ENCODE measurements around the gene TMEM156. TPM values are rescaled to one million over a fixed set of nuclear protein-coding genes. Genes with fewer than 3 reads are reported as not detected.
A peak's percentile ranks its signal among the peaks of the same experiment; 100 is the strongest.

The TMEM156 gene
- total and polyA plus RNA-seq, 12 donors: 0.10 to 1.1 (median 0.13) TPM; not detected in 7

GRCh38 chr4:39047681-39048080, 15.5 kb upstream of the TMEM156 start:
- no peaks in the 10 kb centered on the region for H3K36me3 ChIP-seq
- ATAC-seq: no peak
- peak overlapping the region in 1 of 10 donors; percentile 71 for H3K4me3 ChIP-seq
- H3K9me3 ChIP-seq: no peaks in the 10 kb centered on the region
- no peak for DNase-seq
- 69 to 82% methylated on average over 2 of the region's 2 CpGs for WGBS, 2 donors
- H3K27me3 ChIP-seq: no peaks in the 10 kb centered on the region
- TF ChIP-seq CTCF (IDR thresholded peaks at IDR 0.05): no peak
- intact Hi-C loops (cut with DNase I): loop anchor here in 3 of 10 donors (10.0 kb wide), 3 partner anchors 77 to 137 kb away; partner anchors contain the start of gene WDR19 (in 1 of the 3)
- peak overlapping the region in 5 of 10 donors; percentile 10 to 96 (median 35) for H3K27ac ChIP-seq
- H3K4me1 ChIP-seq: peaks cover 0 to 76% (median 45%) of the 10 kb centered on the region in 9 donors

- TF ChIP-seq CTCF (IDR thresholded peaks at IDR 0.05): no peak
- Histone ChIP-seq H3K4me1 (peaks cover 0 to 69% (median 48%) of the 10 kb centered on the region in 9 donors), H3K27ac (peak overlapping the region in 7 of 10 donors; percentile 12 to 96 (median 95)), H3K4me3 (peak overlapping the region in 8 of 10 donors; percentile 3 to 76 (median 70)), H3K9me3 (no peaks in the 10 kb centered on the region), H3K27me3 (no peaks in the 10 kb centered on the region), H3K36me3 (no peaks in the 10 kb centered on the region)
- DNase-seq (no peak), ATAC-seq (no peak)
- intact Hi-C loops (cut with DNase I): loop anchor here in 3 of 10 donors (10.0 kb wide), 3 partner anchors 79 to 139 kb away; partner anchors contain the start of gene WDR19 (in 1 of the 3)
- 73 to 83% methylated on average over 8 of the region's 8 CpGs for WGBS, 2 donors
Measured at GRCh38 chr4:39046249-39046648, 14.0 kb upstream of the TMEM156 start.

- peak overlapping the region in 9 of 10 donors; percentile 76 to 97 (median 95) for H3K27ac ChIP-seq
Measured at GRCh38 chr4:39045827-39046221, 13.6 kb upstream of the TMEM156 start.

More at GRCh38 chr4:39045827-39046221, 13.6 kb upstream of the TMEM156 start:
- H3K36me3 ChIP-seq: no peaks in the 10 kb centered on the region
- no peak for TF ChIP-seq CTCF (IDR thresholded peaks at IDR 0.05)
- DNase-seq (no peak), ATAC-seq (no peak)
- no peaks in the 10 kb centered on the region for H3K27me3 ChIP-seq
- H3K9me3 ChIP-seq: no peaks in the 10 kb centered on the region
- intact Hi-C loops (cut with DNase I): loop anchor here in 4 of 10 donors (2.0 to 10.0 kb wide), 4 partner anchors 79 to 139 kb away; partner anchors contain the start of gene WDR19 (in 2 of the 4)
- peak overlapping the region in 9 of 10 donors; percentile 69 to 98 (median 70) for H3K4me3 ChIP-seq
- WGBS, 2 donors: 42 to 55% methylated on average over 3 of the region's 3 CpGs
- H3K4me1 ChIP-seq: peaks cover 0 to 65% (median 44%) of the 10 kb centered on the region in 9 donors
